Measurements from ENCODE around the gene ARHGAP8. TPM values are rescaled to one million over a fixed set of nuclear protein-coding genes. Genes with fewer than 3 reads are reported as not detected.

Gene ARHGAP8
- total RNA-seq, 1 donor from 2014 or later: 0.96 TPM

DNA sequence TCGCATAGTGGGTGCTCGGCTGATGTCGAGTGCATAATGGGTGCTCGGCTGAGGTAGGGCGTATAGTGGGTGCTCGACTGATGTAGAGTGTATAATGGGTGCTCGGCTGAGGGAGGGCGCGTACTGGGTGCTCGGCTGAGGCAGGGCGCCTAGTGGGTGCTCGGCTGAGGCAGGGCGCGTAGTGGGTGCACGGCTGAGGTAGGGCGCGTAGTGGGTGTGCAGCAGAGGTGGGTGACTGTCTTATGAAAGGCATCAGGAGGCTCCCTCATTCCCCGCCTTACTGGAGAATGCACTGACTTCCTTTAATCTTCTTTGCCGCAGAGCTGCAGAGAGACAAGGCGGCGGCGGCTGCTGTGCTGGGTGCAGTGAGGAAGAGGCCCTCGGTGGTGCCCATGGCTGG is 33.8 kb downstream of the ARHGAP8 start:
- TF ChIP-seq CTCF (conservative IDR thresholded peaks at IDR 0.05): no peak
- H3K4me3 Mint-ChIP-seq: no peak overlapping the region

DNA sequence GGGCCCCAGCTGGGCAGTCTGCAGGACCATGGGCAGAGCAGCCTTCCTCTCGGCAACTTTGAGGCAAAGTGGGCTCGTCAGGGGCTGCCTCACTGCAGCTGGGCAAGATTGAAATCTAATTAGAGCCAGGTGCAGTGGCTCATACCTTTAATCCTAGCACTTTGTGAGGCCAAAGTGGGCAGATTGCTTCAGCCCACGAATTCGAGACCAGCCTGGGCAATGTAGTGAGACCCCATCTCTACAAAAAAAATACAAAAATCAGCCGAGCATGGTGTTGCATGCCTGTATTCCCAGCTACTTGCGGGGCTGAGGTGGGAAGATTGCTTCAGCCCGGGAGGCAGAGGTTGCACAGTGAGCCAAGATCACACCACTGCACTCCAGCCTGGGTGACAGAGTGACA is 34.2 kb downstream of the ARHGAP8 start:
- Mint-ChIP-seq H3K27me3 (ENCODE audit: low read depth) (no peaks in the 10 kb centered on the region), H3K36me3 (ENCODE audit: low read depth) (no peaks in the 10 kb centered on the region), H3K9me3 (no peaks in the 10 kb centered on the region), H3K27ac (ENCODE audit: unreplicated experiment) (no peak overlapping the region), H3K4me3 (no peak overlapping the region), H3K4me1 (no peaks in the 10 kb centered on the region)
- TF ChIP-seq CTCF (conservative IDR thresholded peaks at IDR 0.05): no peak
- DNase-seq (ENCODE audit: low read depth, low spot score): no peak

More for the DNA sequence above, 33.8 kb downstream of the ARHGAP8 start:
- DNase-seq (ENCODE audit: low read depth, low spot score): no peak
- Mint-ChIP-seq H3K36me3 (ENCODE audit: low read depth) (no peaks in the 10 kb centered on the region), H3K9me3 (no peaks in the 10 kb centered on the region), H3K27ac (ENCODE audit: unreplicated experiment) (no peak overlapping the region), H3K27me3 (ENCODE audit: low read depth) (no peaks in the 10 kb centered on the region), H3K4me1 (no peaks in the 10 kb centered on the region)

DNA sequence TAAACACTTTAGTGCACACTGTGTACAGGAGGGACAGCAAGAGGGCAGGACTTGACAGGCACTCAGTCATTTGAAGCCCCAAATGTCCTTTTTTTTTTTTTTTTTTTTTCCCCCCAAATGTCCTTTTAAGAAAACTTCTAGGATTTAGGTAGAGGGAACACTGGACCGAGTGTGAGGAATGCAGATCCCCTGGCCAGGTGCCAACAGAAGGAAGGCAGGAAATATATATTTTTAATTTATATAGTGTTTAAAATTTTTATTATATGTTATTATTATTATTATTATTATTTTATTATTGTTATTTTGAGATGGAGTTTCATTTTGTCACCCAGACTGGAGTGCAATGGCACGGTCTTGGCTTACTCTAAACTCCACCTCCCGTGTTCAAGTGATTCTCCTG is 35.5 kb downstream of the ARHGAP8 start:
- DNase-seq (ENCODE audit: low read depth, low spot score): no peak
- Mint-ChIP-seq H3K27me3 (ENCODE audit: low read depth) (no peaks in the 10 kb centered on the region), H3K27ac (ENCODE audit: unreplicated experiment) (no peak overlapping the region), H3K4me1 (no peaks in the 10 kb centered on the region), H3K36me3 (ENCODE audit: low read depth) (no peaks in the 10 kb centered on the region), H3K9me3 (no peaks in the 10 kb centered on the region), H3K4me3 (no peak overlapping the region)
- TF ChIP-seq CTCF (conservative IDR thresholded peaks at IDR 0.05): no peak

GRCh38 chr22:44793106-44793505 is 40.7 kb downstream of the ARHGAP8 start:
- Mint-ChIP-seq H3K9me3 (no peaks in the 10 kb centered on the region), H3K27me3 (ENCODE audit: low read depth) (peaks cover 2% of the 10 kb centered on the region), H3K27ac (ENCODE audit: unreplicated experiment) (no peak overlapping the region), H3K4me1 (no peaks in the 10 kb centered on the region), H3K36me3 (ENCODE audit: low read depth) (no peaks in the 10 kb centered on the region), H3K4me3 (no peak overlapping the region)
- DNase-seq (ENCODE audit: low read depth, low spot score): no peak
- TF ChIP-seq CTCF (conservative IDR thresholded peaks at IDR 0.05): no peak

DNA sequence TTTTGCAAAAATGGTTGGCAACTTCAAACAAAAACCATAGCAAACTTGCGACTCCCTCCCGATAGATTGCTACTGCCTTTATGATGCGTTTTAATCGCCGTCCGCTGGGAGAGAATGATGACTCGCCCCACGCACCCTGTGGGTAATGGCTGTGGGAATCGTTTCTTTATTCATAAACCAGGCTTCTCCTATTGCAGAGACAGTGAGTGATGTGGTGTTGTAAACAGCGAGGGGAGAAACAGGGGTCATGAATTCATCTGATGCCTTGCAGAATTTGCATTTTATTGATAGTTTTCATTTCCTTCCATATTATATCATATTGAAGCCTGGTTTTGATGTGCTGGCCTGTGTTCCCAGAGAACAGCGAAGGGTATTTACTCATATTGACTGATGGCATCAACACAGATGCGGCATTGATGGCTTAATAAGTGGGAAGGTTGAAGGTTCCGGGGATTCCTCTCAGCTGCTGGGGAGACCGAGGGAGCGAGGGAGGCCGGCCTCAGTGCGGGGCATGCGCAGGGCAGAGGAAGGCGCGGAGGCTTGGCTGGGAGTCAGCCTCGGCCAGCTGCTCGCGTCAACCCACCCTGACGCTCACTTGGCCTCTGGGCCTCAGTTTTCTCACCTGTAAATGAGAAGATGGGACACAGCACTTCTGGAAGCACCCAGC is 41.3 kb downstream of the ARHGAP8 start:
- no peak for TF ChIP-seq CTCF (conservative IDR thresholded peaks at IDR 0.05)
- no peak for DNase-seq (ENCODE audit: low read depth, low spot score)
- Mint-ChIP-seq H3K4me1 (no peaks in the 10 kb centered on the region), H3K27ac (ENCODE audit: unreplicated experiment) (no peak overlapping the region), H3K36me3 (ENCODE audit: low read depth) (no peaks in the 10 kb centered on the region), H3K27me3 (ENCODE audit: low read depth) (peaks cover 2% of the 10 kb centered on the region), H3K9me3 (no peaks in the 10 kb centered on the region), H3K4me3 (no peak overlapping the region)

All from neural crest cell (in vitro differentiated cells).